Coronary artery (tissue), 2 donors: ENCODE results near the gene CUL9.
A peak's percentile ranks its signal among the peaks of the same experiment; 100 is the strongest.

Experiments
- DNase-seq: peaks from one replicate; pipeline ENCODE4 v3.0.0-alpha.2; 2017; ENCODE audit warnings: low spot score
- H3K27ac ChIP-seq, 2 donors: fragments of 200-600 bp; sonication (generic); one replicate each; pipeline ENCODE4 v1.5.1; 2016 to 2019
- H3K4me3 ChIP-seq: fragments of 200-600 bp; sonication (generic); 2 replicates; pipeline ENCODE4 v1.5.1; 2016; ENCODE audit warnings: mild to moderate bottlenecking, moderate library complexity
- TF ChIP-seq, protein P1 (sequence below): fragments of 200-600 bp; sonication (generic); IDR thresholded peaks from one replicate; pipeline ENCODE4 v1.5.1; 2019; ENCODE audit warnings: antibody characterized with exemption

Gene CUL9

GRCh38 chr6:43229803-43230620 is 48.0 kb downstream of the CUL9 start:
- no peak for DNase-seq
- TF ChIP-seq, protein P1, sequence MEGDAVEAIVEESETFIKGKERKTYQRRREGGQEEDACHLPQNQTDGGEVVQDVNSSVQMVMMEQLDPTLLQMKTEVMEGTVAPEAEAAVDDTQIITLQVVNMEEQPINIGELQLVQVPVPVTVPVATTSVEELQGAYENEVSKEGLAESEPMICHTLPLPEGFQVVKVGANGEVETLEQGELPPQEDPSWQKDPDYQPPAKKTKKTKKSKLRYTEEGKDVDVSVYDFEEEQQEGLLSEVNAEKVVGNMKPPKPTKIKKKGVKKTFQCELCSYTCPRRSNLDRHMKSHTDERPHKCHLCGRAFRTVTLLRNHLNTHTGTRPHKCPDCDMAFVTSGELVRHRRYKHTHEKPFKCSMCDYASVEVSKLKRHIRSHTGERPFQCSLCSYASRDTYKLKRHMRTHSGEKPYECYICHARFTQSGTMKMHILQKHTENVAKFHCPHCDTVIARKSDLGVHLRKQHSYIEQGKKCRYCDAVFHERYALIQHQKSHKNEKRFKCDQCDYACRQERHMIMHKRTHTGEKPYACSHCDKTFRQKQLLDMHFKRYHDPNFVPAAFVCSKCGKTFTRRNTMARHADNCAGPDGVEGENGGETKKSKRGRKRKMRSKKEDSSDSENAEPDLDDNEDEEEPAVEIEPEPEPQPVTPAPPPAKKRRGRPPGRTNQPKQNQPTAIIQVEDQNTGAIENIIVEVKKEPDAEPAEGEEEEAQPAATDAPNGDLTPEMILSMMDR, result no peak
- peak overlapping the region; percentile 80 for H3K4me3 ChIP-seq
- H3K27ac ChIP-seq, result no peak overlapping the region

DNA sequence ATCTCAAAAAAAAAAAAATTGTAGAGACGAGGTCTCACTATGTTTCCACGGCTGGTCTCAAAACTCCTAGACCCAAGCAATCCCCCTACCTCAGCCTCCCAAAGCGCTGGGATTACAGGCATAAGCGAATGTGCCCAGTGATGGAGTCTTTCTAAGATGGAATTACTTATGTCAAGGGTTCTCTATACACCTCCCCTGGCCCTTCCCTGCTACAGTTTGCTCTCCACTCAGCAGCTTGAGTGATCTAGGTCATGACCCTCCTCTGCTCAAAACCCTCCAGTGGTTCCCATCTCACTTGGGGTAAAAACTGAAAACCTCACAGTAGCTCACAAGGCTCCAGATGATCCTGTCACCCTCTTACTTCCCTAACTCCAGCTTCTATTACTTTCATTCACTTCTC is 49.1 kb downstream of the CUL9 start:
- TF ChIP-seq, protein P1, result no peak
- no peak for DNase-seq
- H3K27ac ChIP-seq, result no peak overlapping the region

GRCh38 chr6:43231735-43232450 is 49.9 kb downstream of the CUL9 start:
- H3K4me3 ChIP-seq, result no peak overlapping the region
- DNase-seq, result no peak
- TF ChIP-seq, protein P1, result no peak
- no peak overlapping the region for H3K27ac ChIP-seq

More for the DNA sequence above, 49.1 kb downstream of the CUL9 start:
- no peak overlapping the region for H3K4me3 ChIP-seq

GRCh38 chr6:43235841-43236240 is 53.8 kb downstream of the CUL9 start:
- Histone ChIP-seq H3K27ac (no peak overlapping the region), H3K4me3 (no peak overlapping the region)
- TF ChIP-seq, protein P1, result no peak
- no peak for DNase-seq

DNA sequence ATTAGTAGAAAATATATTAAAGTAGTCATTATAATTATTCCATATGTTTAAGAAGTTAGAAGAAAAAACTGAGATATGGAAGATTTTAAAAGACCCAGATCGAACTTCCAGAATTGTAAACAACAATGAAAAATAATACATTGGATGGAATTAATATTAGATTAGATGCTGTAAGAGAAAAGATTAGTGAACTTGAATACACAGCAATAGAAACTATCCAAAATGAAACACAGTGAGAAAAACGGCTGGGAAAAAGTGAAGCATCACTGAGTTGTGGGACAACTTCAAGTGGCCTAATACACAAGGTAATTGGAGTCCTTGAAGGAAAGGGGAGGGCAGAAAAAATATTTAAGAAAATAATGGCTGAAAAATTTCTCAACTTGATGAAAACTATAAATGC is 57.1 kb downstream of the CUL9 start:
- Histone ChIP-seq H3K4me3 (no peak overlapping the region), H3K27ac (no peak overlapping the region)
- DNase-seq, result no peak
- TF ChIP-seq, protein P1, result no peak

GRCh38 chr6:43240950-43241349 is 59.0 kb downstream of the CUL9 start:
- TF ChIP-seq, protein P1, result no peak

More at GRCh38 chr6:43240950-43241349, 59.0 kb downstream of the CUL9 start:
- no peak for DNase-seq
- no peak overlapping the region for H3K4me3 ChIP-seq
- H3K27ac ChIP-seq, result no peak overlapping the region
